Thyroid gland (tissue), 4 donors: ENCODE measurements around the gene SHISA7. TPM values are rescaled to one million over a fixed set of nuclear protein-coding genes. Genes with fewer than 3 reads are reported as not detected.
"Not testable (repeated sequence)": the region's sequence is repeated elsewhere in the genome, so short reads cannot be mapped to it uniquely, and the experiment has no call there.

ENCODE experiments used
- DNase-seq, 2 donors: peaks; one replicate each; pipeline ENCODE4 v3.0.0-alpha.2; 2019
- H3K27ac ChIP-seq, 3 donors: fragments of 200-600 bp; sonication (generic); 1 replicate in 2 of 3; 2 replicates in 1 of 3; pipeline ENCODE4 v1.5.1; 2016 to 2019; ENCODE audit warnings: mild to moderate bottlenecking in 1 of 3, moderate library complexity in 1 of 3
- H3K27me3 ChIP-seq: fragments of 200-600 bp; sonication (generic); one replicate; pipeline ENCODE4 v1.5.1; 2019
- H3K36me3 ChIP-seq, 2 donors: fragments of 200-600 bp; sonication (generic); one replicate each; pipeline ENCODE4 v1.5.1; 2016 to 2019
- H3K4me1 ChIP-seq, 2 donors: fragments of 200-600 bp; sonication (generic); one replicate each; pipeline ENCODE4 v1.5.1; 2017 to 2019
- H3K4me3 ChIP-seq, 3 donors: fragments of 200-600 bp; sonication (generic); replicated peaks in 1 of 3; 1 replicate in 2 of 3; 2 replicates in 1 of 3; pipeline ENCODE4 v1.5.1; 2016; ENCODE audit warnings: mild to moderate bottlenecking in 1 of 3
- H3K9me3 ChIP-seq: fragments of 200-600 bp; sonication (generic); one replicate; pipeline ENCODE4 v1.5.1; 2017
- POLR2A ChIP-seq, 2 donors: fragments of 450-650 bp; IDR thresholded peaks; one replicate each; pipeline ENCODE4 v1.6.1; 2017; ENCODE audit warnings: antibody characterized with exemption in 2 of 2, mild to moderate bottlenecking in 2 of 2, moderate library complexity in 1 of 2
- WGBS, 2 donors: methylation state at CpG; one replicate each; pipeline ENCODE4 v1.1.5; 2017; 5-methylcytosine and 5-hydroxymethylcytosine counted together
- intact Hi-C: fragments of 100-400 bp; cut with DNase I; formaldehyde crosslinking; loops from one replicate; pipeline ENCODE4 v1.15.1; 2023
- total RNA-seq, 4 donors: library from RNA; depleted of rRNA; stranded (reverse); fragments of >200 nt; gene quantifications; one replicate each; pipeline ENCODE4 v1.2.3, GENCODE V29; 2016
- TF ChIP-seq, protein P1 (sequence below), 6 experiments: fragments of 200-600 bp in 3 of 6; fragments of 450-650 bp in 3 of 6; sonication (generic) in 3 of 6; IDR thresholded peaks; one replicate each; pipeline ENCODE4 v1.5.1; 2016 to 2019; ENCODE audit warnings: antibody characterized with exemption in 6 of 6, mild to moderate bottlenecking in 2 of 6, inconsistent platforms in 1 of 6, moderate library complexity in 1 of 6

Gene SHISA7
- total RNA-seq, 4 donors from 2014 or later = not detected

DNA sequence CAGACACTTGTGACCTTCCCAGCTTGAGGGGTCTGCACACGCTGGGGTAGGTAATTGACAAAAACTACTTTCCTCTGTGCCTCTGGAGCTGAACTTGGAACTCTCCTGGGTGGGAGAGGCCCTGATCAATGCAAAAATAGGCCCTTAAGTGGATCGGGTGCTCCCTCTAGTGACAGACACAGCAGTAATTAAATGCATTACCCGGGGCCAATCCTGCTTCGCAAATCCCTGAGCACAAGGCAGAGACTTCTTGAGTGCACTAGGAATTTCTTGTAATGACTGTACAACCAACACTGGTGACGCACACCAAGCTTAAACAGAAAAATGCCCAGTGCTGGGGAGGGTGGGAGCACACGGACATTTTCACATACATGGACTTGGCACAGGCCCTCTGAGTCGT is 24.9 kb downstream of the SHISA7 start:
- DNase-seq = peak; percentile 67 to 69
- no peaks in the 10 kb centered on the region for H3K36me3 ChIP-seq
- no peak overlapping the region for H3K27ac ChIP-seq
- TF ChIP-seq POLR2A (IDR thresholded peaks at IDR 0.05) = no peak
- TF ChIP-seq, protein P1, sequence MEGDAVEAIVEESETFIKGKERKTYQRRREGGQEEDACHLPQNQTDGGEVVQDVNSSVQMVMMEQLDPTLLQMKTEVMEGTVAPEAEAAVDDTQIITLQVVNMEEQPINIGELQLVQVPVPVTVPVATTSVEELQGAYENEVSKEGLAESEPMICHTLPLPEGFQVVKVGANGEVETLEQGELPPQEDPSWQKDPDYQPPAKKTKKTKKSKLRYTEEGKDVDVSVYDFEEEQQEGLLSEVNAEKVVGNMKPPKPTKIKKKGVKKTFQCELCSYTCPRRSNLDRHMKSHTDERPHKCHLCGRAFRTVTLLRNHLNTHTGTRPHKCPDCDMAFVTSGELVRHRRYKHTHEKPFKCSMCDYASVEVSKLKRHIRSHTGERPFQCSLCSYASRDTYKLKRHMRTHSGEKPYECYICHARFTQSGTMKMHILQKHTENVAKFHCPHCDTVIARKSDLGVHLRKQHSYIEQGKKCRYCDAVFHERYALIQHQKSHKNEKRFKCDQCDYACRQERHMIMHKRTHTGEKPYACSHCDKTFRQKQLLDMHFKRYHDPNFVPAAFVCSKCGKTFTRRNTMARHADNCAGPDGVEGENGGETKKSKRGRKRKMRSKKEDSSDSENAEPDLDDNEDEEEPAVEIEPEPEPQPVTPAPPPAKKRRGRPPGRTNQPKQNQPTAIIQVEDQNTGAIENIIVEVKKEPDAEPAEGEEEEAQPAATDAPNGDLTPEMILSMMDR (IDR thresholded peaks at IDR 0.05) = peak; percentile 29 to 81 (median 68)
- no peaks in the 10 kb centered on the region for H3K4me1 ChIP-seq
- H3K27me3 ChIP-seq = no peaks in the 10 kb centered on the region
- H3K4me3 ChIP-seq = no peak overlapping the region
- intact Hi-C loops = loop anchor here (5.0 kb wide), 1 partner anchor 276 kb away; no protein-coding TSS in a partner anchor
- 5 to 6% methylated on average over 6 to 7 of the region's 7 CpGs for WGBS, 2 donors
- no peaks in the 10 kb centered on the region for H3K9me3 ChIP-seq

DNA sequence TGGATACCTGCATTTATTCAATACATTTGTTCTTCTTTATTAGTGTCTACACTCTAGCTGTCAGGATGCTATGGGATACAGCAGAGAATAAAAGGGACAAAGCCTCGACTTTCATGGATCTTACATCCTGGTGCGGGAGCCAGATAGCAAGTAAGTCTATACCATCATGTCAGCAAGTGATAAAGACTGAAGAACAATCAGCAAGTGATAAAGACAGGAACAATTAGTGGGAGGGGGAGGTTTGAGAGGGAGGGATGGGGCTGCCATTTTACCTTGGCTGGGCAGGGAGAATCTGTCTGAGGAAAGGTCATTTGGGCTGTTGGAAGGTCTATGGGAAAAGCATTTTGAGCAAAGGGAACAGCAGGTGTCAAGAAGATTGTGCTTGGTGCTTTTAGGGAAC is 32.9 kb downstream of the SHISA7 start:
- no peaks in the 10 kb centered on the region for H3K36me3 ChIP-seq
- no peak for DNase-seq
- no peaks in the 10 kb centered on the region for H3K27me3 ChIP-seq
- intact Hi-C loops = no loop called here
- no peaks in the 10 kb centered on the region for H3K9me3 ChIP-seq
- H3K4me1 ChIP-seq = peaks cover 14 to 18% of the 10 kb centered on the region in 2 donors
- no peak overlapping the region for H3K27ac ChIP-seq
- H3K4me3 ChIP-seq = no peak overlapping the region
- 95 to 98% methylated on average over 2 of the region's 2 CpGs for WGBS, 2 donors
- TF ChIP-seq, protein P1 (IDR thresholded peaks at IDR 0.05) = no peak
- no peak for TF ChIP-seq POLR2A (IDR thresholded peaks at IDR 0.05)

DNA sequence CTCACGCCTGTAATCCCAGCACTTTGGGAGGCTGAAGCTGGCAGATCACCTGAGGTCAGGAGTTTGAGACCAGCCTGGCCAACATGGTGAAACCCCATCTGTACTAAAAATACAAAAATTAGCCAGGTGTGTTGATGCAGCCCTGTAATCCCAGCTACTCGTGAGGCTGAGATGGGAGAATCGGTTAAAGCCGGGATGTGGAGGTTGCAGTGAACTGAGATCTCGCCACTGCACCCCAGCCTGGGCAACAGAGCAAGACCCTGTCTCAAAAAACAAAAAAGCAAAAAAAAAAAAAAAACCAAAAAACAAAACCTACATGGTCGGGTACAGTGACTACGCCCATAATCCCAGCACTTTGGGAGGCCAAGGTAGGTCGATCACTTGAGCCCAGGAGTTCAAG is 33.9 kb downstream of the SHISA7 start:
- H3K4me1 ChIP-seq = peaks cover 14 to 18% of the 10 kb centered on the region in 2 donors
- WGBS, 2 donors = 92 to 97% methylated on average over 8 of the region's 8 CpGs
- DNase-seq, H3K4me3 ChIP-seq, H3K27ac ChIP-seq, H3K36me3 ChIP-seq, H3K9me3 ChIP-seq, intact Hi-C loops, H3K27me3 ChIP-seq: not testable (repeated sequence)

DNA sequence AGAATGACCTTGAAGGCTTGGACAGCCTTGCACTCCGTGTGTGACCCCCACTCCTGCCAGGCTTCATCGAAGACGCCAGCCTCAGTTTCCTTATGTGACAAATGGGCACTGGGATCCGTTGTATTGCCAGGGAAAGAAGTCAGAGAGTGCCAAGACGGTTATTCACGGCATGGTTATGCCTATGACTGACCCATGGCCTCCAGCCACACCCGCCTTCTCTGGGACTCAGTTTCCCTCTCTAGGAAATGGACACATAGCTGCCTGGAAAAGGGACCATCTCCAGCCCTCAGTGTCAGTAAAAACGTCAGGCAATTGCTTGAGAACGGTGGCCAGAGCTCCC is 34.6 kb downstream of the SHISA7 start:
- TF ChIP-seq, protein P1 (IDR thresholded peaks at IDR 0.05) = no peak
- TF ChIP-seq POLR2A (IDR thresholded peaks at IDR 0.05) = peak in 1 of 2 donors; percentile 22
- Histone ChIP-seq H3K4me3 (peak overlapping the region in 2 of 3 donors; percentile 44 to 92), H3K4me1 (peaks cover 14 to 18% of the 10 kb centered on the region in 2 donors), H3K36me3 (peaks cover 0 to 5% of the 10 kb centered on the region in 2 donors), H3K27me3 (no peaks in the 10 kb centered on the region), H3K27ac (peak overlapping the region; percentile 91 to 99 (median 94)), H3K9me3 (no peaks in the 10 kb centered on the region)
- intact Hi-C loops = no loop called here
- 73 to 76% methylated on average over 9 of the region's 9 CpGs for WGBS, 2 donors
- no peak for DNase-seq

DNA sequence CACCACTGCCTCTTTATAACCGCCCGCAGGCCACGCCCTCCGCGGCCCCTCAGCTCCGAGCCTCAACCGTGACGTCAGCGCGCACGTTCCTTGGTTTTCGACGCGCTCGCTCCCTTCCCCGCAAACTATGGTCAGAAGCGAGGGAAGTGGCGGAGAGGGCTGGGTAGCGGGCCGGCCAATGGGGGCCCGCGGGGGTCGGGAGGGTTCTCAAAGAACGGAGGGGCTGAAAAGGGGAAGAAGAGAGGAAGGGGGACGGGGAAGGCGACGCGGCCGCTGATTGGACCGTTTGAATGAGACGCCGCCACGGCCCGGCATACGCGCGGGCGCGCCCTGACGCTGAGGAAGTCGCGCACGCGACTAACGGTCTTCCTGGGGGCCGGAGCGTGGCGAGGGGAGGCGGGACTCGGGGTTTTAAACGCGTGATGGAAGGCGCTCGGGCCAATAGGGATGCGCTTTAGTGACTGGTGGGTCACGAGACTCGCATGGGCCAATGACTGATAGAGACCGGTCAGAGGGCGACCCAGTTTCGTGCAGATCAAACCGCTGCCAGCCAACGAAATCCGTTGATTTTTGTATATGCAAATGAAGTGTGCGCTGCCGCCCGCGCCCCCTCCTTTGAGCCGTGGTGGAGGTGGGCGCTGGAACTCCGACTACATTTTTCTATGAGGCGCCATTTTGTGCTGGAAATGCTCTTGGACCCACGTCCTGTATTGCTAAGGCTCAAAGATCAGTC is 35.1 kb downstream of the SHISA7 start:
- peak overlapping the region; percentile 69 to 93 (median 92) for H3K4me3 ChIP-seq
- peaks cover 14 to 18% of the 10 kb centered on the region in 2 donors for H3K4me1 ChIP-seq
- peak; percentile 99 for DNase-seq
- peaks cover 0 to 10% of the 10 kb centered on the region in 2 donors for H3K36me3 ChIP-seq
- intact Hi-C loops = no loop called here
- peak overlapping the region; percentile 94 to 100 (median 99) for H3K27ac ChIP-seq
- no peaks in the 10 kb centered on the region for H3K9me3 ChIP-seq
- 1 to 2% methylated on average over 56 to 71 of the region's 72 CpGs for WGBS, 2 donors
- TF ChIP-seq, protein P1 (IDR thresholded peaks at IDR 0.05) = no peak
- no peak for TF ChIP-seq POLR2A (IDR thresholded peaks at IDR 0.05)
- no peaks in the 10 kb centered on the region for H3K27me3 ChIP-seq
